Sigmoid colon (tissue), 7 donors: Measurements from ENCODE around the gene FUBP1. TPM values are rescaled to one million over a fixed set of nuclear protein-coding genes. Genes with fewer than 3 reads are reported as not detected.

Experiments used
- DNase-seq: peaks from one replicate; pipeline ENCODE4 v3.0.0-alpha.2; 2019
- H3K27ac ChIP-seq, 4 donors: fragments of 200-600 bp; sonication (generic); one replicate each; pipeline ENCODE4 v1.5.1; 2016 to 2019; ENCODE audit warnings: mild to moderate bottlenecking in 1 of 4
- H3K27me3 ChIP-seq, 3 donors: fragments of 200-600 bp; sonication (generic); one replicate each; pipeline ENCODE4 v1.5.1; 2019; ENCODE audit warnings: mild to moderate bottlenecking in 1 of 3
- H3K36me3 ChIP-seq, 4 donors: fragments of 200-600 bp; sonication (generic); one replicate each; pipeline ENCODE4 v1.5.1; 2016 to 2019
- H3K4me1 ChIP-seq, 4 donors: fragments of 200-600 bp; sonication (generic); one replicate each; pipeline ENCODE4 v1.5.1; 2017 to 2019
- H3K4me3 ChIP-seq, 4 donors: fragments of 200-600 bp; sonication (generic); one replicate each; pipeline ENCODE4 v1.5.1; 2017 to 2019; ENCODE audit warnings: mild to moderate bottlenecking in 2 of 4, moderate library complexity in 1 of 4
- H3K9me3 ChIP-seq, 4 donors: fragments of 200-600 bp in 3 of 4; sonication (generic) in 3 of 4; one replicate each; pipeline versions ENCODE4 v1.5.1 to v1.6.1; 2013 to 2019
- EP300 ChIP-seq, 4 donors: sonication (generic); formaldehyde crosslinking; IDR thresholded peaks; one replicate each; pipeline ENCODE4 v1.6.1; 2017; ENCODE audit warnings: antibody characterized with exemption in 4 of 4
- POLR2A ChIP-seq, 2 donors: fragments of 450-650 bp; IDR thresholded peaks; one replicate each; pipeline ENCODE4 v1.6.1; 2016; ENCODE audit warnings: antibody characterized with exemption in 2 of 2, mild to moderate bottlenecking in 2 of 2, moderate library complexity in 2 of 2
- POLR2AphosphoS5 ChIP-seq, 4 donors: sonication (generic); formaldehyde crosslinking; IDR thresholded peaks; one replicate each; pipeline ENCODE4 v1.6.1; 2017; ENCODE audit warnings: antibody characterized with exemption in 4 of 4
- WGBS, 2 donors: extraction: QIAGEN DNeasy Blood & Tissue Kit; methylation state at CpG; one replicate each; pipeline ENCODE4 v1.1.7; 2013; 5-methylcytosine and 5-hydroxymethylcytosine counted together
- intact Hi-C: fragments of 100-400 bp; cut with DNase I; formaldehyde crosslinking; loops from one replicate; pipeline ENCODE4 v1.15.1; 2023
- polyA plus RNA-seq, 3 donors: library from polyadenylated mRNA; stranded (reverse); fragments of 200-250 nt; gene quantifications; one replicate each; pipeline ENCODE4 v1.2.3, GENCODE V29; 2013
- total RNA-seq, 4 donors: library from RNA; depleted of rRNA; stranded (reverse); fragments of >200 nt; gene quantifications; one replicate each; pipeline ENCODE4 v1.1.0, GENCODE V29; 2016
- TF ChIP-seq, protein P1 (sequence below), 4 experiments: fragments of 450-650 bp in 3 of 4; fragments of 200-600 bp in 1 of 4; IDR thresholded peaks; one replicate each; pipeline ENCODE4 v1.5.1; 2016 to 2019; ENCODE audit warnings: antibody characterized with exemption in 4 of 4, mild to moderate bottlenecking in 3 of 4, moderate library complexity in 2 of 4
- donor health status: healthy with polysubstance abuse.
- donor health status: Bipolar disorder and iron deficiency.
- donor health status: healthy.

The FUBP1 gene
- total and polyA plus RNA-seq, 7 donors = 20.8 to 79.2 (median 60.6) TPM

DNA sequence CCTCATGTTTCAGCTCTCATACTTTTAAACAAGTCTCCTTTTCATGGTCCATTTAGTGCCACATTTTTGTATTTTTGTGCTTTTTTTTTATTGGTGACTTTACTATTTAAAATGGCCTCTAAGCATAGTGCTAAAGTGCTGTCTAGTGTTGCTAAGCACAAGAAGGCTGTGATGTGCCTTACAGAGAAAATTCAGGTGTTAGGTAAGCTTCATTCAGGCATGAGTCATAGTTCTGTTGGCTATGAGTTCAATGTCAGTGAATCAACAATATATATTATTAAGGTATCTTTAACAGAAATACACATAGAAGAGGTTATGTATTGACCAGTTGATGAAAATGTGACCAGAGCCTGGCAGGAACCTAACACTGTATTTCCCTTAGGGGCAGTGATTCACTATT lies 12.8 kb upstream of the FUBP1 start:
- H3K4me1 ChIP-seq = peaks cover 0 to 7% (median 0%) of the 10 kb centered on the region in 4 donors
- DNase-seq = no peak
- H3K4me3 ChIP-seq = no peak overlapping the region
- peaks cover 0 to 7% (median 0%) of the 10 kb centered on the region in 4 donors for H3K36me3 ChIP-seq
- no peaks in the 10 kb centered on the region for H3K27me3 ChIP-seq
- intact Hi-C loops = no loop called here
- H3K27ac ChIP-seq = no peak overlapping the region
- TF ChIP-seq POLR2AphosphoS5 (IDR thresholded peaks at IDR 0.05) (no peak), POLR2A (IDR thresholded peaks at IDR 0.05) (no peak), EP300 (IDR thresholded peaks at IDR 0.05) (no peak)
- TF ChIP-seq, protein P1, sequence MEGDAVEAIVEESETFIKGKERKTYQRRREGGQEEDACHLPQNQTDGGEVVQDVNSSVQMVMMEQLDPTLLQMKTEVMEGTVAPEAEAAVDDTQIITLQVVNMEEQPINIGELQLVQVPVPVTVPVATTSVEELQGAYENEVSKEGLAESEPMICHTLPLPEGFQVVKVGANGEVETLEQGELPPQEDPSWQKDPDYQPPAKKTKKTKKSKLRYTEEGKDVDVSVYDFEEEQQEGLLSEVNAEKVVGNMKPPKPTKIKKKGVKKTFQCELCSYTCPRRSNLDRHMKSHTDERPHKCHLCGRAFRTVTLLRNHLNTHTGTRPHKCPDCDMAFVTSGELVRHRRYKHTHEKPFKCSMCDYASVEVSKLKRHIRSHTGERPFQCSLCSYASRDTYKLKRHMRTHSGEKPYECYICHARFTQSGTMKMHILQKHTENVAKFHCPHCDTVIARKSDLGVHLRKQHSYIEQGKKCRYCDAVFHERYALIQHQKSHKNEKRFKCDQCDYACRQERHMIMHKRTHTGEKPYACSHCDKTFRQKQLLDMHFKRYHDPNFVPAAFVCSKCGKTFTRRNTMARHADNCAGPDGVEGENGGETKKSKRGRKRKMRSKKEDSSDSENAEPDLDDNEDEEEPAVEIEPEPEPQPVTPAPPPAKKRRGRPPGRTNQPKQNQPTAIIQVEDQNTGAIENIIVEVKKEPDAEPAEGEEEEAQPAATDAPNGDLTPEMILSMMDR (IDR thresholded peaks at IDR 0.05) = no peak
- H3K9me3 ChIP-seq = no peaks in the 10 kb centered on the region

DNA sequence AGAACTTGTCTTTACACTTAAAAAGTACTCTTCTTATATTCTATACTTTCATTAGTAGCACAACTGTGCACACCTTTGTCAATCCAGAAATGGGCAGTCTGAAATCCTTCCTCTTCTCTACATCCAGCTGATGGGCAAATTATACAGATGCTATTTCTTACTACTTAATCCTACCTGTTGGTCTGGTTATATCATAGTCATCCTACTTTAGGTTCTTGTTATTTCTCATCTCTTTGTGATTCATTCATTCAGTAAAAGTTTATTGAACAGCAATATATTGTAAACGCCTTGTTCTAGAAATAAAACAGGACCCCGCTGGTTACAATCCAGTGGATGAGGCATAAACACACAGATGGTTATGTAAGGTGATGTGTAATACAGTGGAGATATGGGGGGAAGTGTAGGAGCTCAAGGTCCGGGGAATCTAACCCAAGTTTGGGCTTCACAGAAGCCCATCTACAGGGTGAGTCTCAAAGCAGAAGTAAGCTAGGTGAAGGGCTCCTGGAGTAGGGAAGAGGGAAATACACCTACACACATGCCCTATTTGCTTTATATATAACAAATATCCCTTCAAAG lies 11.8 kb upstream of the FUBP1 start:
- 35 to 73% methylated on average over 3 of the region's 3 CpGs for WGBS, 2 donors
- Histone ChIP-seq H3K36me3 (peaks cover 0 to 4% (median 0%) of the 10 kb centered on the region in 4 donors), H3K27ac (no peak overlapping the region), H3K27me3 (no peaks in the 10 kb centered on the region), H3K4me1 (peaks cover 0 to 12% (median 2%) of the 10 kb centered on the region in 4 donors), H3K4me3 (no peak overlapping the region), H3K9me3 (no peaks in the 10 kb centered on the region)
- no peak for DNase-seq
- no peak for TF ChIP-seq EP300 (IDR thresholded peaks at IDR 0.05)
- intact Hi-C loops = no loop called here

DNA sequence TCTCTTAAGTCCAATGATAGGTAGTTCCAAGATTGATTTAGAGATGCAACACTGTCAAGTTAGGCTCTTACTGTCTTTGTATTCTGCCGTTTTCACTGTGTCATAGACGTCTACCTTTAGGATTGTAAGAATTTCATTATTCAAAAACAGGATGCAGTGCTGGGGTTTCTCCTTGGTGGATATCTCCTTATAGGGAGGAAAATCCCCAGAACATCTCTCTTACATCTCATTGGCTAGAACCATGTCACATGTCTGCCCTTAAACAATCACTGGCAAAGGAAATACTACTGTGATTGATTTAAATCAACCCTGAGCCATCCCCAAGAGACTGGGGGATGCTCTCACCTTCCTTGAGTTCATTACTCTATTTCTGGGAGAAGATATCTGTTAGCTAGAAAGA lies 10.9 kb upstream of the FUBP1 start:
- Histone ChIP-seq H3K27me3 (no peaks in the 10 kb centered on the region), H3K4me1 (peaks cover 0 to 21% (median 7%) of the 10 kb centered on the region in 4 donors), H3K9me3 (no peaks in the 10 kb centered on the region), H3K27ac (no peak overlapping the region), H3K4me3 (no peak overlapping the region), H3K36me3 (no peaks in the 10 kb centered on the region)
- 90 to 93% methylated on average over 2 of the region's 2 CpGs for WGBS, 2 donors
- TF ChIP-seq POLR2AphosphoS5 (IDR thresholded peaks at IDR 0.05) (no peak), EP300 (IDR thresholded peaks at IDR 0.05) (no peak), POLR2A (IDR thresholded peaks at IDR 0.05) (no peak)
- TF ChIP-seq, protein P1 (IDR thresholded peaks at IDR 0.05) = no peak
- intact Hi-C loops = no loop called here
- no peak for DNase-seq

DNA sequence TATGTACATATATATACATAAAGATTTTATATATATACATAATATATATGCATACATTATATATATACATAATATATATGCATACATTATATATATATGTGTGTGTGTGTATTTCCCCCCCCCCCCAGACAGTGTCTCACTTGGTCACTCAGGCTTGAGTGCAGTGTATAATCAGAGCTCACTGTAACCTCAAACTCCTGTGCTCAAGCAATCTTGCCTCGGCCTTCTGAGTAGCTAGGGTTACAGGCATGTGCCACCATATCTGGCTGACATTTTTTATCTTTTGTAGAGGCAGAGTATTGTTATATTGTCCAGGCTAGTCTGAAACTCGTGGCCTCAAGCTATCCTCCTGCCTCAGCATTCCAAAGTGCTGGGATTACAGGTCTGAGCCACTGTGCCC lies 9.0 kb upstream of the FUBP1 start:
- intact Hi-C loops = no loop called here
- Histone ChIP-seq H3K4me3 (no peak overlapping the region), H3K27me3 (no peaks in the 10 kb centered on the region), H3K27ac (no peak overlapping the region), H3K36me3 (no peaks in the 10 kb centered on the region), H3K4me1 (peaks cover 0 to 24% (median 7%) of the 10 kb centered on the region in 4 donors), H3K9me3 (no peaks in the 10 kb centered on the region)
- TF ChIP-seq POLR2A (IDR thresholded peaks at IDR 0.05) = no peak
- TF ChIP-seq POLR2AphosphoS5 (IDR thresholded peaks at IDR 0.05) = no peak
- TF ChIP-seq EP300 (IDR thresholded peaks at IDR 0.05) = no peak
- TF ChIP-seq, protein P1 (IDR thresholded peaks at IDR 0.05) = no peak
- DNase-seq = no peak
- 93% methylated on average over 2 of the region's 2 CpGs for WGBS, 2 donors

DNA sequence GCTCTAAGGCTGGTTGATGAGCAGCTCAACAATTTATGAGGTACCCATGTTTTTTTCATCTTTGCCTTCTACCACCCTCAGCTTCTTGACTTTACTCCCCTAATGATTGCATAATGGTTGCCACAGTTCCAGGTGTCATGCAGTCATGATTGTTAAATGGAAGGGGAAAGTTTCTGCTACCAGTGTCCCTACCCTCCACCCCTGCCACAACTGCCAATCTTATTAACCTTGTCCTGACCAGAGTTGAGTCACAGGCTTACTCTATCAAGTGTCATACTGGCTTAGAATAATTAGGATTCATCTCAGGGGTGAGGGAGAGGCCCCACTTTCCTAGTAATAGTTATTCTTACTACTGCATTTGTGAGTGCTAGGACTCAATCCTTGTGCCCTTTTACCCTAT lies 7.9 kb upstream of the FUBP1 start:
- no peak for DNase-seq
- intact Hi-C loops = no loop called here
- Histone ChIP-seq H3K27me3 (no peaks in the 10 kb centered on the region), H3K36me3 (no peaks in the 10 kb centered on the region), H3K4me3 (no peak overlapping the region), H3K27ac (no peak overlapping the region), H3K9me3 (no peaks in the 10 kb centered on the region), H3K4me1 (peaks cover 0 to 24% (median 7%) of the 10 kb centered on the region in 4 donors)
- no peak for TF ChIP-seq POLR2A (IDR thresholded peaks at IDR 0.05)
- TF ChIP-seq EP300 (IDR thresholded peaks at IDR 0.05) = no peak
- TF ChIP-seq, protein P1 (IDR thresholded peaks at IDR 0.05) = no peak
- no peak for TF ChIP-seq POLR2AphosphoS5 (IDR thresholded peaks at IDR 0.05)
